ENCODE measurements around the gene ARHGAP24. TPM values are rescaled to one million over a fixed set of nuclear protein-coding genes. Genes with fewer than 3 reads are reported as not detected.

The ARHGAP24 gene
- total RNA-seq, 1 experiment from 2014 or later: 2.1 TPM

- TF ChIP-seq USF2 (CRISPR knock-in tag; IDR thresholded peaks at IDR 0.05) (no peak), OVOL2 (CRISPR knock-in tag; IDR thresholded peaks at IDR 0.05; ENCODE audit: borderline replicate concordance) (no peak)
Measured at GRCh38 chr4:86050496-86050895, 575.5 kb downstream of the ARHGAP24 start (continued).

Small RNA genes lying within 50 kb of the gene (microRNA-seq; reads per million reads assigned to microRNA genes)
- gene MIR4451 (ENCODE audit: borderline number of aligned reads): not detected
